ENCODE measurements around the gene TRIM40. TPM values are rescaled to one million over a fixed set of nuclear protein-coding genes. Genes with fewer than 3 reads are reported as not detected.
"Not testable (repeated sequence)": the region's sequence is repeated elsewhere in the genome, so short reads cannot be mapped to it uniquely, and the experiment has no call there.

TRIM40 gene
- total RNA-seq, 2 donors from 2014 or later: not detected

DNA sequence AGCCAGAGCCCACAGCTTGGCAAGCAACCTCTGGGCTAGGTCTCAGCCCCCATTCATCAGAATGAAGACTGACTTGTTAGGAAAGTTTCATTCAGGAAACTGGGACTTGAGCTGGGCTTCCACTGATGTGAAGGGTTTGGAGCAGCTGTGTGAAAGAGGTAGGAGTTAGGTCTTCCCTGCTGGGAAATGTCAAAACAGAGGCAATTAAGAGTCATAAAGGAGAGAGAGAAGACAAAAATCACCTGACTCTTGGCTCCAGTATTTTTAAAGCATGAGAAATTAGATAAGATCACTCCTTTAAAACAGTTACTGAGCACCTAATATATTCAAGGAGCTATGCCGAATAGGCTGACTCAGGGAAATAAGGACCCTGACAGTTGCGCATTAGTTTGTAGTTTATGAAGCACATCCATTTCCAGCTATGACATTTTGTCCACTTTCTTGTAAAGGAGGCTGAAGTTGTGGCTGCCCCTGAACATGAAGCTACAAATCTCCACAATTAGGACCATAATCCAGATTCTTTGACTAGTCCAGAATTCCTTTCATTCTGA, 3.9 kb upstream of the TRIM40 start:
- peaks cover 6% of the 10 kb centered on the region for H3K27me3 ChIP-seq (replicated peaks; ENCODE audit: insufficient read depth)
- 32% methylated on average over 2 of the region's 2 CpGs for WGBS
- no peak overlapping the region for H3K27ac ChIP-seq
- TF ChIP-seq, protein P1, sequence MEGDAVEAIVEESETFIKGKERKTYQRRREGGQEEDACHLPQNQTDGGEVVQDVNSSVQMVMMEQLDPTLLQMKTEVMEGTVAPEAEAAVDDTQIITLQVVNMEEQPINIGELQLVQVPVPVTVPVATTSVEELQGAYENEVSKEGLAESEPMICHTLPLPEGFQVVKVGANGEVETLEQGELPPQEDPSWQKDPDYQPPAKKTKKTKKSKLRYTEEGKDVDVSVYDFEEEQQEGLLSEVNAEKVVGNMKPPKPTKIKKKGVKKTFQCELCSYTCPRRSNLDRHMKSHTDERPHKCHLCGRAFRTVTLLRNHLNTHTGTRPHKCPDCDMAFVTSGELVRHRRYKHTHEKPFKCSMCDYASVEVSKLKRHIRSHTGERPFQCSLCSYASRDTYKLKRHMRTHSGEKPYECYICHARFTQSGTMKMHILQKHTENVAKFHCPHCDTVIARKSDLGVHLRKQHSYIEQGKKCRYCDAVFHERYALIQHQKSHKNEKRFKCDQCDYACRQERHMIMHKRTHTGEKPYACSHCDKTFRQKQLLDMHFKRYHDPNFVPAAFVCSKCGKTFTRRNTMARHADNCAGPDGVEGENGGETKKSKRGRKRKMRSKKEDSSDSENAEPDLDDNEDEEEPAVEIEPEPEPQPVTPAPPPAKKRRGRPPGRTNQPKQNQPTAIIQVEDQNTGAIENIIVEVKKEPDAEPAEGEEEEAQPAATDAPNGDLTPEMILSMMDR (IDR thresholded peaks at IDR 0.05): no peak
- TF ChIP-seq POLR2AphosphoS5 (IDR thresholded peaks at IDR 0.05): no peak
- TF ChIP-seq POLR2A (IDR thresholded peaks at IDR 0.05): no peak
- DNase-seq (ENCODE audit: low spot score): no peak
- no peaks in the 10 kb centered on the region for H3K4me1 ChIP-seq (replicated peaks)
- no peaks in the 10 kb centered on the region for H3K9me3 ChIP-seq
- H3K4me3 ChIP-seq: no peak overlapping the region
- intact Hi-C loops (cut with DNase I): loop anchor here (2.0 kb wide), 1 partner anchor 29 kb away; no protein-coding TSS in a partner anchor
- no peaks in the 10 kb centered on the region for H3K36me3 ChIP-seq

DNA sequence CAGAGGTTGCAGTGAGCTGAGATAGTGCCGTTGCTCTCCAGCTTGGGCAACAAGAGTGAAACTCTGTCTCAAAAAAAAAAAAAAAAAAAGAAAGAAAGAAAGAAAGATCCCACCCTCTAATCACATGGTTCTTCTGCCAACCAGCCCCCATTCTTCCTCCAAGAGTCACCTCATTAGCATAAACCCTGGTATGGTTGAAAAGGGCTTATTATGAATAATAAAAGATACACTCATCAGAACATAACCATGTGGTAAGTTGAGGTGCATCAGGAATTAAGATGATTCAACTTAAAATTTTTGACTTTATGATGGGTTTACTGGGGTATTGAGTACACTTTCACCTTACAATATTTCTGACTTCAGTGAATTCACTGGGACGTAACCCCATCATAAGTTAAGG, 793 bp upstream of the TRIM40 start:
- whole genome bisulfite sequencing: 89% methylated on average over 2 of the region's 2 CpGs
- H3K27ac ChIP-seq: no peak overlapping the region
- no peaks in the 10 kb centered on the region for H3K36me3 ChIP-seq
- no peaks in the 10 kb centered on the region for H3K4me1 ChIP-seq (replicated peaks)
- TF ChIP-seq, protein P1 (IDR thresholded peaks at IDR 0.05): no peak
- TF ChIP-seq POLR2AphosphoS5 (IDR thresholded peaks at IDR 0.05) (no peak), POLR2A (IDR thresholded peaks at IDR 0.05) (no peak)
- H3K27me3 ChIP-seq (replicated peaks; ENCODE audit: insufficient read depth): no peaks in the 10 kb centered on the region
- intact Hi-C loops (cut with DNase I): no loop called here
- no peak overlapping the region for H3K4me3 ChIP-seq
- H3K9me3 ChIP-seq: no peaks in the 10 kb centered on the region
- no peak for DNase-seq (ENCODE audit: low spot score)

DNA sequence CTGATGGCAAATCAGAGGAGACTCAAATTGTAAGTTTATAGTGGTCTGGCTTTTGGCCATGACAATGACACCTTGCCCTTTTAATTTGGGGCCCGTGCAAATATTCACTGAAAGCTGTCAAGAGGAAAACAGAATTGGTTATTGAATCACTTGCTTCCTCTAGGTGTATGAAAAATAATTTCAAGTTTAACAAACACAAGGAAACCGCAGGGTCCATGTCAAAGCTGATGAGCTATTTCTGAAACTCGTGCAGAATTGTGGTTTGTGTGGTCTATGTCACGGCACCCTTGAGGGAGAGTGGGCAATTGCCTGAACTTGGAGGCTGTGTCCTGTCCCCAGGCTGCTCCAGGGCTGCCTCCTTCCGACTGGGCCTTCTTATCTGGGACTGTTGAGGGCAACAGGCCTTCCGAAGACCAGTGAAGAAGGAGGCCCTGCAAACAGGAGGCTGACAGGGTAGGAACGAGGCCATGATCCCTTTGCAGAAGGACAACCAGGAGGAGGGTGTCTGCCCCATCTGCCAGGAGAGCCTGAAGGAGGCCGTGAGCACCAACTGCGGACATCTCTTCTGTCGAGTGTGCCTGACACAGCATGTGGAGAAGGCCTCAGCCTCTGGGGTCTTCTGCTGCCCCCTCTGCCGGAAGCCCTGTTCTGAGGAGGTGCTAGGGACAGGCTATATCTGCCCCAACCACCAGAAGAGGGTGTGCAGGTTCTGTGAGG, 788 bp downstream of the TRIM40 start:
- intact Hi-C loops (cut with DNase I): no loop called here
- no peak overlapping the region for H3K27ac ChIP-seq
- H3K36me3 ChIP-seq: no peaks in the 10 kb centered on the region
- WGBS: 83% methylated on average over 11 of the region's 11 CpGs
- no peak overlapping the region for H3K4me3 ChIP-seq
- H3K27me3 ChIP-seq (replicated peaks; ENCODE audit: insufficient read depth): no peaks in the 10 kb centered on the region
- H3K4me1 ChIP-seq (replicated peaks): no peaks in the 10 kb centered on the region
- DNase-seq (ENCODE audit: low spot score): no peak
- no peaks in the 10 kb centered on the region for H3K9me3 ChIP-seq
- TF ChIP-seq POLR2A (IDR thresholded peaks at IDR 0.05): no peak
- TF ChIP-seq, protein P1 (IDR thresholded peaks at IDR 0.05): no peak
- no peak for TF ChIP-seq POLR2AphosphoS5 (IDR thresholded peaks at IDR 0.05)

DNA sequence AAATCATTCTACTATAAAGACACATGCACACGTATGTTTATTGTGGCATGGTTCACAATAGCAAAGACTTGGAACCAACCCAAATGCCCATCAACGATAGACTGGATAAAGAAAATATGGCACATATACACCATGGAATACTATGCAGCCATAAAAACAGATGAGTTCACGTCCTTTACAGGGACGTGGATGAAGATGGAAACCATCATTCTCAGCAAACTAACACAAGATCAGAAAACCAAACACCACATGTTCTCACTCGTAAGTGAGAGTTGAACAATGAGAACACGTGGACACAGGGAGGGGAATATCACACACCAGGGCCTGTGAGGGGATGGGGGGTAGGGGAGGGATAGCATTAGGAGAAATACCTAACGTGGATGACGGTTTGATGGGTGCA, 4.3 kb downstream of the TRIM40 start:
- H3K4me1 ChIP-seq (replicated peaks); H3K27ac ChIP-seq; intact Hi-C loops (cut with DNase I); H3K4me3 ChIP-seq; H3K36me3 ChIP-seq; H3K9me3 ChIP-seq; H3K27me3 ChIP-seq (replicated peaks; ENCODE audit: insufficient read depth); DNase-seq (ENCODE audit: low spot score): not testable (repeated sequence)
- 84% methylated on average over 8 of the region's 8 CpGs for WGBS

DNA sequence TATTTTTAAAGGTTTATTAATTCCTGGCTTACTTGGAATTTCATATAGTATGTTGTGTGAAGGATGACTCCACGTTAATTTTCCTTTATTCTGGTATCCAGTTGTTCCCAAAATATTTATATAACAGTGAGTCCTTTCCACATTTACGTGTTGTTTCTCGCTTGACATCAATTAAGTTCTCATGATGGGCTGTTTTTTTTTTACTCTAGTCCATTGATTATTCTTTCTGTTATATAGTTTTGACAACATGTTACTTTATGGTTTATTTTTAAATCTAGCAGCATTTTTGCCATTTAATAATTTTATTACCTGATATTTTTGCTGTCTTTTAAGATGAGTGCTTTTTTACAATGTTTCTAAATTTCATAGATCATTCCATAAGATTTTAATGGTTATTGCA, 6.7 kb downstream of the TRIM40 start:
- TF ChIP-seq POLR2A (IDR thresholded peaks at IDR 0.05) (no peak), POLR2AphosphoS5 (IDR thresholded peaks at IDR 0.05) (no peak)
- TF ChIP-seq, protein P1 (IDR thresholded peaks at IDR 0.05): no peak
- H3K9me3 ChIP-seq: no peaks in the 10 kb centered on the region
- H3K27me3 ChIP-seq (replicated peaks; ENCODE audit: insufficient read depth): peaks cover 4% of the 10 kb centered on the region
- 46% methylated on average over 3 of the region's 3 CpGs for WGBS
- H3K4me1 ChIP-seq (replicated peaks): no peaks in the 10 kb centered on the region
- intact Hi-C loops (cut with DNase I): no loop called here
- no peak overlapping the region for H3K4me3 ChIP-seq
- no peaks in the 10 kb centered on the region for H3K36me3 ChIP-seq
- no peak overlapping the region for H3K27ac ChIP-seq
- no peak for DNase-seq (ENCODE audit: low spot score)
